Keratinocyte (primary cell): Measurements from ENCODE around the gene KDM3A. TPM values are rescaled to one million over a fixed set of nuclear protein-coding genes. Genes with fewer than 3 reads are reported as not detected.

Source experiments
- DNase-seq: peaks from one replicate; pipeline ENCODE4 v3.0.0-alpha.2; 2011; ENCODE audit warnings: low read depth, missing footprints, low spot score
- FAIRE-seq: peaks from 2 replicates; lab custom pipeline; 2011; peaks lifted over from hg19 to GRCh38; lab: Jason Lieb, UNC
- H2AFZ ChIP-seq: 2 replicates; pipeline ENCODE4 v1.6.0; 2012; ENCODE audit warnings: low read length, control low read depth, inconsistent platforms; ENCODE audit not compliant: control insufficient read depth
- H3K27ac ChIP-seq: 2 replicates; pipeline ENCODE4 v1.5.1; 2011; ENCODE audit warnings: low read length; ENCODE audit not compliant: control insufficient read depth, insufficient read depth
- H3K27me3 ChIP-seq: 3 replicates; pipeline ENCODE4 v1.6.0; 2011; ENCODE audit warnings: low read length; ENCODE audit not compliant: control insufficient read depth, insufficient read depth; ENCODE audit errors: extremely low read depth
- H3K36me3 ChIP-seq, 2 experiments: 2 replicates in 1 of 2; 3 replicates in 1 of 2; pipeline ENCODE4 v1.5.1; 2011; ENCODE audit warnings: low read length in 2 of 2, mild to moderate bottlenecking in 1 of 2; ENCODE audit not compliant: control insufficient read depth in 2 of 2, insufficient read depth in 2 of 2; ENCODE audit errors: extremely low read depth in 1 of 2
- H3K4me1 ChIP-seq: 3 replicates; pipeline ENCODE4 v1.5.1; 2011; ENCODE audit warnings: low read length; ENCODE audit not compliant: control insufficient read depth, insufficient read depth; ENCODE audit errors: extremely low read depth
- H3K4me2 ChIP-seq: 3 replicates; pipeline ENCODE4 v1.6.0; 2011; ENCODE audit warnings: low read depth, low read length; ENCODE audit not compliant: control insufficient read depth, insufficient read depth; ENCODE audit errors: extremely low read depth
- H3K4me3 ChIP-seq, 3 experiments: fragments of 200-600 bp in 1 of 3; sonication (generic) in 1 of 3; 2 replicates in 2 of 3; 3 replicates in 1 of 3; pipeline ENCODE4 v1.5.1; 2011 to 2016; ENCODE audit warnings: low read length in 3 of 3, mild to moderate bottlenecking in 3 of 3, control low read depth in 2 of 3, inconsistent platforms in 1 of 3, low read depth in 1 of 3, mixed read lengths in 1 of 3, mixed run types in 1 of 3, moderate library complexity in 1 of 3; ENCODE audit not compliant: control insufficient read depth in 2 of 3, insufficient read depth in 2 of 3; ENCODE audit errors: extremely low read depth in 1 of 3
- H3K79me2 ChIP-seq: 2 replicates; pipeline ENCODE4 v1.6.0; 2012; ENCODE audit warnings: low read length; ENCODE audit not compliant: control insufficient read depth, insufficient read depth
- H3K9ac ChIP-seq: 3 replicates; pipeline ENCODE4 v1.6.0; 2011; ENCODE audit warnings: low read length; ENCODE audit not compliant: control insufficient read depth, insufficient read depth; ENCODE audit errors: extremely low read depth
- H3K9me1 ChIP-seq: 3 replicates; pipeline ENCODE4 v1.6.0; 2011; ENCODE audit warnings: low read length; ENCODE audit not compliant: control insufficient read depth, insufficient read depth; ENCODE audit errors: extremely low read depth
- H3K9me3 ChIP-seq: 2 replicates; pipeline ENCODE4 v1.5.1; 2012; ENCODE audit warnings: low read depth, low read length; ENCODE audit not compliant: control insufficient read depth
- H4K20me1 ChIP-seq: 3 replicates; pipeline ENCODE4 v1.6.0; 2011; ENCODE audit warnings: low read length; ENCODE audit not compliant: control insufficient read depth, insufficient read depth; ENCODE audit errors: extremely low read depth
- CTCF ChIP-seq, 3 experiments: IDR thresholded peaks in 1 of 3; conservative IDR thresholded peaks in 1 of 3; optimal IDR thresholded peaks in 1 of 3; 2 replicates in 2 of 3; 3 replicates in 1 of 3; pipeline versions ENCODE3 to v1.5.1; 2011; ENCODE audit warnings: low read length in 3 of 3, mild to moderate bottlenecking in 3 of 3, moderate library complexity in 2 of 3, control low read depth in 1 of 3, inconsistent platforms in 1 of 3; ENCODE audit not compliant: insufficient read depth in 2 of 3; ENCODE audit errors: extremely low read depth in 1 of 3
- EZH2 ChIP-seq: IDR thresholded peaks from one replicate; pipeline ENCODE4 v1.6.1; 2012; ENCODE audit warnings: inconsistent platforms, mild to moderate bottlenecking, low read length, moderate library complexity
- dilution Hi-C: fragments of 300-500 bp; cut with MboI; formaldehyde crosslinking; loops from one replicate; pipeline ENCODE4 v1.7.0; 2020; ENCODE audit warnings: low sequenced_read_pairs; ENCODE audit not compliant: extremely low pct_ligation_motif_present
- polyA plus RNA-seq, 5 experiments: library from polyadenylated mRNA; depleted of rRNA in 3 of 5; stranded (reverse) in 3 of 5; stranded (forward) in 1 of 5; unstranded in 1 of 5; fragments of >200 nt; gene quantifications; 1 replicate in 1 of 5; 2 replicates in 3 of 5; 3 replicates in 1 of 5; pipeline versions ENCODE4 v1.2.1 to v1.2.3, GENCODE V29; 2011 to 2012; ENCODE audit warnings: missing spikeins in 2 of 5, low read depth in 1 of 5, low replicate concordance in 1 of 5

Gene KDM3A
- polyA plus RNA-seq, 1 donor (not counting 4 experiments of a cell fraction or from before 2014, with no cell fraction given): 32.9 TPM

- no peak overlapping the region for H3K4me2 ChIP-seq
- H3K4me1 ChIP-seq: no peaks in the 10 kb centered on the region
- no peaks in the 10 kb centered on the region for H4K20me1 ChIP-seq
- no peak overlapping the region for H2AFZ ChIP-seq
- TF ChIP-seq EZH2 (no peak), CTCF (optimal IDR thresholded peaks at IDR 0.05 in 1 of 3, IDR thresholded peaks at IDR 0.05 in 1 of 3, conservative IDR thresholded peaks at IDR 0.05 in 1 of 3; ENCODE audit: extremely low read depth in 1 of 3, insufficient read depth in 2 of 3, low read length in 3 of 3) (no peak)
- DNase-seq: no peak
- no peak overlapping the region for H3K27ac ChIP-seq
- H3K27me3 ChIP-seq: no peaks in the 10 kb centered on the region
- no peak overlapping the region for H3K4me3 ChIP-seq
- dilution Hi-C loops: no loop called here
- no peaks in the 10 kb centered on the region for H3K9me1 ChIP-seq
- H3K9ac ChIP-seq: no peak overlapping the region
- no peaks in the 10 kb centered on the region for H3K79me2 ChIP-seq
- H3K36me3 ChIP-seq: peaks cover 7 to 30% of the 10 kb centered on the region in 2 experiments
- FAIRE-seq: no peak
- H3K9me3 ChIP-seq: no peaks in the 10 kb centered on the region
Observed at GRCh38 chr2:86461042-86461743, 20.0 kb downstream of the KDM3A start.

- Histone ChIP-seq H3K9ac (no peak overlapping the region), H3K36me3 (peaks cover 16 to 25% of the 10 kb centered on the region in 2 experiments)
- dilution Hi-C loops: no loop called here
Observed at GRCh38 chr2:86464652-86465051, 23.5 kb downstream of the KDM3A start.

More at GRCh38 chr2:86464652-86465051, 23.5 kb downstream of the KDM3A start:
- H4K20me1 ChIP-seq: no peaks in the 10 kb centered on the region
- no peaks in the 10 kb centered on the region for H3K79me2 ChIP-seq
- H2AFZ ChIP-seq: no peak overlapping the region
- no peak overlapping the region for H3K27ac ChIP-seq
- H3K4me3 ChIP-seq: no peak overlapping the region
- H3K9me3 ChIP-seq: no peaks in the 10 kb centered on the region
- TF ChIP-seq CTCF (optimal IDR thresholded peaks at IDR 0.05 in 1 of 3, IDR thresholded peaks at IDR 0.05 in 1 of 3, conservative IDR thresholded peaks at IDR 0.05 in 1 of 3; ENCODE audit: extremely low read depth in 1 of 3, insufficient read depth in 2 of 3, low read length in 3 of 3): no peak
- no peak for TF ChIP-seq EZH2
- H3K4me2 ChIP-seq: no peak overlapping the region
- H3K9me1 ChIP-seq: no peaks in the 10 kb centered on the region
- no peak for FAIRE-seq
- H3K4me1 ChIP-seq: no peaks in the 10 kb centered on the region
- H3K27me3 ChIP-seq: no peaks in the 10 kb centered on the region
- no peak for DNase-seq
